Measurements from ENCODE around the gene MUC4. TPM values are rescaled to one million over a fixed set of nuclear protein-coding genes. Genes with fewer than 3 reads are reported as not detected.
"Not testable (repeated sequence)": the region's sequence is repeated elsewhere in the genome, so short reads cannot be mapped to it uniquely, and the experiment has no call there.

The MUC4 gene
- total RNA-seq, 1 experiment from 2014 or later, result 3.6 TPM

GRCh38 chr3:195825191-195825588 is 13.5 kb upstream of the MUC4 start:
- intact Hi-C loops (cut with micrococcal nuclease; ENCODE audit: unreplicated experiment), result no loop called here
- Mint-ChIP-seq H3K9me3 (ENCODE audit: low read depth, unreplicated experiment) (no peaks in the 10 kb centered on the region), H3K4me1 (ENCODE audit: low read depth, unreplicated experiment) (peaks cover 47% of the 10 kb centered on the region), H3K4me3 (ENCODE audit: low read depth, unreplicated experiment) (no peak overlapping the region), H3K36me3 (ENCODE audit: insufficient read depth, unreplicated experiment) (peaks cover 24% of the 10 kb centered on the region), H3K27me3 (ENCODE audit: unreplicated experiment) (no peaks in the 10 kb centered on the region), H3K27ac (ENCODE audit: unreplicated experiment) (no peak overlapping the region)
- no peak for TF ChIP-seq CTCF (IDR thresholded peaks at IDR 0.05; ENCODE audit: unreplicated experiment)
- no peak for DNase-seq
- CTCF ChIA-PET, result interaction anchor here (0.6 kb wide), 1 partner anchor 316 kb away, joined by 3 read pairs; no protein-coding TSS in a partner anchor
- BruUV-seq (replicated peaks), result no TSS peak

GRCh38 chr3:195824425-195825190 is 12.9 kb upstream of the MUC4 start:
- Mint-ChIP-seq H3K4me1 (ENCODE audit: low read depth, unreplicated experiment) (peaks cover 48% of the 10 kb centered on the region), H3K36me3 (ENCODE audit: insufficient read depth, unreplicated experiment) (peaks cover 24% of the 10 kb centered on the region)
- H3K27me3 Mint-ChIP-seq (ENCODE audit: unreplicated experiment); H3K9me3 Mint-ChIP-seq (ENCODE audit: low read depth, unreplicated experiment); H3K27ac Mint-ChIP-seq (ENCODE audit: unreplicated experiment); BruUV-seq (replicated peaks); intact Hi-C loops (cut with micrococcal nuclease; ENCODE audit: unreplicated experiment); DNase-seq; H3K4me3 Mint-ChIP-seq (ENCODE audit: low read depth, unreplicated experiment): not testable (repeated sequence)
- CTCF ChIA-PET, result interaction anchor here (0.6 kb wide), 1 partner anchor 315 kb away, joined by 3 read pairs; no protein-coding TSS in a partner anchor

- Mint-ChIP-seq H3K4me1 (ENCODE audit: low read depth, unreplicated experiment) (peaks cover 43% of the 10 kb centered on the region), H3K27me3 (ENCODE audit: unreplicated experiment) (no peaks in the 10 kb centered on the region), H3K27ac (ENCODE audit: unreplicated experiment) (peak overlapping the region; percentile 62), H3K4me3 (ENCODE audit: low read depth, unreplicated experiment) (no peak overlapping the region), H3K9me3 (ENCODE audit: low read depth, unreplicated experiment) (no peaks in the 10 kb centered on the region), H3K36me3 (ENCODE audit: insufficient read depth, unreplicated experiment) (peaks cover 28% of the 10 kb centered on the region)
- peak; percentile 63 for DNase-seq
- intact Hi-C loops (cut with micrococcal nuclease; ENCODE audit: unreplicated experiment), result no loop called here
- BruUV-seq (replicated peaks), result no TSS peak
- no peak for TF ChIP-seq CTCF (IDR thresholded peaks at IDR 0.05; ENCODE audit: unreplicated experiment)
- CTCF ChIA-PET, result no interaction called here
These were observed 12.3 kb upstream of the MUC4 start for GRCh38 chr3:195823999-195824398.

- CTCF ChIA-PET, result no interaction called here
- no TSS peak for BruUV-seq (replicated peaks)
- Mint-ChIP-seq H3K9me3 (ENCODE audit: low read depth, unreplicated experiment) (no peaks in the 10 kb centered on the region), H3K4me1 (ENCODE audit: low read depth, unreplicated experiment) (peaks cover 43% of the 10 kb centered on the region), H3K27me3 (ENCODE audit: unreplicated experiment) (no peaks in the 10 kb centered on the region), H3K4me3 (ENCODE audit: low read depth, unreplicated experiment) (peak overlapping the region; percentile 18), H3K36me3 (ENCODE audit: insufficient read depth, unreplicated experiment) (peaks cover 29% of the 10 kb centered on the region), H3K27ac (ENCODE audit: unreplicated experiment) (peak overlapping the region; percentile 62)
- intact Hi-C loops (cut with micrococcal nuclease; ENCODE audit: unreplicated experiment), result no loop called here
- peak; percentile 52 for DNase-seq
- no peak for TF ChIP-seq CTCF (IDR thresholded peaks at IDR 0.05; ENCODE audit: unreplicated experiment)
These were observed 11.6 kb upstream of the MUC4 start for GRCh38 chr3:195823280-195823679.

GRCh38 chr3:195822131-195822696 is 10.5 kb upstream of the MUC4 start:
- peak overlapping the region; percentile 96 for H3K27ac Mint-ChIP-seq (ENCODE audit: unreplicated experiment)
- H3K4me1 Mint-ChIP-seq (ENCODE audit: low read depth, unreplicated experiment), result peaks cover 52% of the 10 kb centered on the region
- TF ChIP-seq CTCF (IDR thresholded peaks at IDR 0.05; ENCODE audit: unreplicated experiment), result no peak
- H3K9me3 Mint-ChIP-seq (ENCODE audit: low read depth, unreplicated experiment), result no peaks in the 10 kb centered on the region
- TSS peak; percentile 71 for BruUV-seq (replicated peaks)
- H3K27me3 Mint-ChIP-seq (ENCODE audit: unreplicated experiment), result no peaks in the 10 kb centered on the region
- peaks cover 29% of the 10 kb centered on the region for H3K36me3 Mint-ChIP-seq (ENCODE audit: insufficient read depth, unreplicated experiment)
- no peak for DNase-seq
- H3K4me3 Mint-ChIP-seq (ENCODE audit: low read depth, unreplicated experiment), result peak overlapping the region; percentile 64
- CTCF ChIA-PET, result interaction anchor here (0.7 to 1.2 kb wide), 2 partner anchors 8 to 72 kb away, joined by 3 to 5 read pairs; no protein-coding TSS in a partner anchor
- intact Hi-C loops (cut with micrococcal nuclease; ENCODE audit: unreplicated experiment), result no loop called here

Measured in Calu3 (cell line).